ENCODE measurements around the gene TXK.

The TXK gene

DNA sequence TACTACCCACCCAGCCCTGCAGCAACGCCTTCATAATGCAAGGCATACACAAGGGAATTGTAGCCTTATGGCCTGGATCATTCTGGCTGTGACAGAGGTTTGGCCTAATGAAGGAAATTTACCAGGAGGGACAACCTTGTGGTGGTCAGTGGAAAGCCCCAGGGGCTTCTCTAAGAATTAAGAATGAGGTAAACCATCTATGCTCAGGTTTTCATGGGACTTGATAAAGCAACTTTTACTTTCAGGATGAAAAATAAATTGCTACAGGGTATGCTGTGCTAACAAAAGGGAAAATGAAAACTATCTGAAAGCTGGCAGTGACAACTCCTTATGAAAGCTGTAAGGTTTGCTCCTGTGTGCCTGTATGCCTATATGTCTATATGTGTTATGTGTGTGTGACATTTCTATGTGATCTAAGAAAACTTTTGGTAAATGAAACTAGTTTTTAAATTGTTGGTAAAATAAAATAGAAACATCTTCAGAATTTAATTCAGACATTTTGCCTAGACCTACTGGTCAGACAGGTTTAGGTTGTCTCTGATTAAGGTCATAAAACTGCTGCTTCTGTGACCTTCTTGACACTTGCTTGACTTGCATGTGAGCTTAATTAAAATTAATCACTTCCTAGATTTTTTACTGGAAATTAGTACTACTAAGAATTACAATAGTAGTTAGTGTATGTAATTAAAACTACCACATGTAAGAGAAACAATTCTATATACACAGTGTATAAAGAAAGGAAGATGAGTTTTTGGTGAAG, 19.9 kb upstream of the TXK start:
- no peak for FAIRE-seq

DNA sequence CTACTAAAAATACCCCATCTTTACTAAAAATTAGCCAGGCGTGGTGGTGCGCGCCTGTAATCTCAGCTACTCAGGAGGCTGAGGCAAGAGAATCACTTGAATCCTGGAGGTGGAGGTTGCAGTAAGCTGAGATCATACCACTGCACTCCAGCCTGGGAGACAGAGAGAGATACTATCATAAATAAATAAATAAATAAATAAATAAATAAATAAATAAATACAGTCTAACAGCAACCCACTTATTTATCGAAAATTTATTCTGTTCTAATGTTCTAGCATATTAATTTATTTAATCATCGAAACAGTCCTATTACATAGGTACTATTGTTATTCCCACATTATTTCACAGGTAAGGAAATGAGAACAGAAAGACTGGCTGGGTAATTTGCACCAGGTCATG, 18.2 kb upstream of the TXK start:
- TF ChIP-seq, protein P1, sequence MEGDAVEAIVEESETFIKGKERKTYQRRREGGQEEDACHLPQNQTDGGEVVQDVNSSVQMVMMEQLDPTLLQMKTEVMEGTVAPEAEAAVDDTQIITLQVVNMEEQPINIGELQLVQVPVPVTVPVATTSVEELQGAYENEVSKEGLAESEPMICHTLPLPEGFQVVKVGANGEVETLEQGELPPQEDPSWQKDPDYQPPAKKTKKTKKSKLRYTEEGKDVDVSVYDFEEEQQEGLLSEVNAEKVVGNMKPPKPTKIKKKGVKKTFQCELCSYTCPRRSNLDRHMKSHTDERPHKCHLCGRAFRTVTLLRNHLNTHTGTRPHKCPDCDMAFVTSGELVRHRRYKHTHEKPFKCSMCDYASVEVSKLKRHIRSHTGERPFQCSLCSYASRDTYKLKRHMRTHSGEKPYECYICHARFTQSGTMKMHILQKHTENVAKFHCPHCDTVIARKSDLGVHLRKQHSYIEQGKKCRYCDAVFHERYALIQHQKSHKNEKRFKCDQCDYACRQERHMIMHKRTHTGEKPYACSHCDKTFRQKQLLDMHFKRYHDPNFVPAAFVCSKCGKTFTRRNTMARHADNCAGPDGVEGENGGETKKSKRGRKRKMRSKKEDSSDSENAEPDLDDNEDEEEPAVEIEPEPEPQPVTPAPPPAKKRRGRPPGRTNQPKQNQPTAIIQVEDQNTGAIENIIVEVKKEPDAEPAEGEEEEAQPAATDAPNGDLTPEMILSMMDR (IDR thresholded peaks at IDR 0.05; ENCODE audit: insufficient read depth, missing control alignments), result no peak
- FAIRE-seq, result no peak
- DNase-seq (ENCODE audit: insufficient read length, low spot score), result no peak

More for the DNA sequence above, 19.9 kb upstream of the TXK start:
- DNase-seq (ENCODE audit: insufficient read length, low spot score), result no peak
- TF ChIP-seq, protein P1 (IDR thresholded peaks at IDR 0.05; ENCODE audit: insufficient read depth, missing control alignments), result no peak

GRCh38 chr4:48149827-48150370, 15.8 kb upstream of the TXK start:
- FAIRE-seq (no peak), DNase-seq (ENCODE audit: insufficient read length, low spot score) (no peak)
- TF ChIP-seq, protein P1 (IDR thresholded peaks at IDR 0.05; ENCODE audit: insufficient read depth, missing control alignments), result no peak

GRCh38 chr4:48147621-48148020, 13.6 kb upstream of the TXK start:
- DNase-seq (ENCODE audit: insufficient read length, low spot score) (no peak), FAIRE-seq (no peak)
- TF ChIP-seq, protein P1 (IDR thresholded peaks at IDR 0.05; ENCODE audit: insufficient read depth, missing control alignments), result no peak

- FAIRE-seq (peak; percentile 25), DNase-seq (ENCODE audit: insufficient read length, low spot score) (peak; percentile 19)
- TF ChIP-seq, protein P1 (IDR thresholded peaks at IDR 0.05; ENCODE audit: insufficient read depth, missing control alignments), result peak; percentile 55
These were observed 7.0 kb upstream of the TXK start for GRCh38 chr4:48141048-48141447.

DNA sequence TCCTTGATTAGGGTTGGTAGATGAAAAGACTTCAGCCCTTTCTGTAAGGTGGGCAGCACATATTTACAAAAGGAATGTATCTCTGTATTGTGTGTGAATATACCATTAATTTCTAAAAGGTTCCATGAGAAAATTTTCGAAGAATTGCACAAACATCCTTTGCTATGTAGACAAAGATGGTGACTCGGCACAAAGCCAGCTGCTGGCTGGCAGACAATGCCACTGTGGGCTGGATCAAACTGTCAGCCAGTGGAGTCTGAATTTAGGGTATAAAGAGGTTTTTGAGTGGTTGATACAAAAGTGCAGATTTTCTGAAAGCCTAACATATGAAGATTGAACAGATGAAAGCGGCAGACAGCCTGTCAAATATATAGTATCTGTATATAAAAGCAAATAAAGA, 5.6 kb upstream of the TXK start:
- no peak for FAIRE-seq
- TF ChIP-seq, protein P1 (IDR thresholded peaks at IDR 0.05; ENCODE audit: insufficient read depth, missing control alignments), result no peak
- DNase-seq (ENCODE audit: insufficient read length, low spot score), result no peak

- FAIRE-seq, result no peak
- TF ChIP-seq, protein P1 (IDR thresholded peaks at IDR 0.05; ENCODE audit: insufficient read depth, missing control alignments), result no peak
- DNase-seq (ENCODE audit: insufficient read length, low spot score), result no peak
These were observed 4.9 kb upstream of the TXK start for GRCh38 chr4:48138936-48139335.
